ENCODE measurements around the gene DCC.

- TF ChIP-seq CTCF (IDR thresholded peaks at IDR 0.05) (no peak), POLR2A (IDR thresholded peaks at IDR 0.05) (no peak)
These were observed 227.4 kb downstream of the DCC start for GRCh38 chr18:52567360-52567759.
